Brain microvascular endothelial cell (primary cell): Measurements from ENCODE around the gene TCF20.

Experiments
- DNase-seq: peaks from one replicate; pipeline ENCODE4 v3.0.0-alpha.2; 2020
- H3K27ac ChIP-seq: fragments of 250-450 bp; sonication (Bioruptor Pico); 2 replicates; pipeline ENCODE4 v1.5.1; 2020; ENCODE audit warnings: mild to moderate bottlenecking, moderate library complexity
- H3K27me3 ChIP-seq: fragments of 250-450 bp; sonication (Bioruptor Pico); replicated peaks from 2 replicates; pipeline ENCODE4 v1.5.1; 2020; ENCODE audit warnings: mild to moderate bottlenecking
- H3K36me3 ChIP-seq: fragments of 250-450 bp; sonication (Bioruptor Pico); replicated peaks from 2 replicates; pipeline ENCODE4 v1.5.1; 2020; ENCODE audit warnings: mild to moderate bottlenecking
- H3K4me3 ChIP-seq: 2 replicates; pipeline ENCODE4 v1.5.1; 2011; ENCODE audit warnings: low read depth, mild to moderate bottlenecking, control low read depth, low read length, moderate library complexity
- CTCF ChIP-seq: IDR thresholded peaks from 2 replicates; pipeline ENCODE4 v1.5.1; 2011; ENCODE audit warnings: low read depth, mild to moderate bottlenecking, moderate library complexity, low read length, control low read depth, inconsistent platforms; ENCODE audit errors: missing control alignments
- in situ Hi-C: cut with HindIII; loops from 2 replicates; pipeline ENCODE4 v1.10.0; 2017; ENCODE audit warnings: low sequenced_read_pairs, low pct_ligation_motif_present

TCF20 gene

GRCh38 chr22:42287174-42287890 is 16.9 kb upstream of the TCF20 start:
- TF ChIP-seq CTCF: no peak
- H3K27me3 ChIP-seq: peaks cover 31% of the 10 kb centered on the region
- in situ Hi-C loops: no loop called here
- H3K27ac ChIP-seq: no peak overlapping the region
- H3K36me3 ChIP-seq: no peaks in the 10 kb centered on the region
- DNase-seq: no peak
- H3K4me3 ChIP-seq: no peak overlapping the region

- in situ Hi-C loops: no loop called here
- H3K4me3 ChIP-seq: no peak overlapping the region
Observed at GRCh38 chr22:42286205-42286604, 15.8 kb upstream of the TCF20 start.

GRCh38 chr22:42285604-42286003 is 15.2 kb upstream of the TCF20 start:
- in situ Hi-C loops: no loop called here
- H3K27ac ChIP-seq: no peak overlapping the region
- peaks cover 35% of the 10 kb centered on the region for H3K27me3 ChIP-seq

More at GRCh38 chr22:42286205-42286604, 15.8 kb upstream of the TCF20 start:
- Histone ChIP-seq H3K36me3 (no peaks in the 10 kb centered on the region), H3K27ac (no peak overlapping the region), H3K27me3 (peaks cover 33% of the 10 kb centered on the region)
- no peak for DNase-seq
- TF ChIP-seq CTCF: no peak

GRCh38 chr22:42284643-42285181 is 14.3 kb upstream of the TCF20 start:
- Histone ChIP-seq H3K4me3 (no peak overlapping the region), H3K27me3 (peaks cover 33% of the 10 kb centered on the region), H3K27ac (no peak overlapping the region), H3K36me3 (no peaks in the 10 kb centered on the region)
- in situ Hi-C loops: no loop called here
- no peak for TF ChIP-seq CTCF
- no peak for DNase-seq

More at GRCh38 chr22:42285604-42286003, 15.2 kb upstream of the TCF20 start:
- no peak for TF ChIP-seq CTCF
- H3K4me3 ChIP-seq: no peak overlapping the region
- no peaks in the 10 kb centered on the region for H3K36me3 ChIP-seq
- DNase-seq: no peak

- in situ Hi-C loops: no loop called here
- Histone ChIP-seq H3K27ac (no peak overlapping the region), H3K36me3 (no peaks in the 10 kb centered on the region), H3K4me3 (no peak overlapping the region), H3K27me3 (peaks cover 33% of the 10 kb centered on the region)
- TF ChIP-seq CTCF: no peak
- no peak for DNase-seq
Observed at GRCh38 chr22:42284202-42284591, 13.7 kb upstream of the TCF20 start.
